Ishikawa (cell line): ENCODE measurements around the gene NOP58.
A peak's percentile ranks its signal among the peaks of the same experiment; 100 is the strongest.

ENCODE experiments used
- CEBPB ChIP-seq: IDR thresholded peaks from 2 replicates; pipeline ENCODE4 v1.6.1; 2012
- CREB1 ChIP-seq: IDR thresholded peaks from 2 replicates; pipeline ENCODE4 v1.6.1; 2012; ENCODE audit warnings: low read depth
- EGR1 ChIP-seq: IDR thresholded peaks from 2 replicates; pipeline ENCODE4 v1.6.1; 2012
- EP300 ChIP-seq: IDR thresholded peaks from 2 replicates; pipeline ENCODE4 v1.6.1; 2012; ENCODE audit warnings: borderline replicate concordance
- FOXM1 ChIP-seq: IDR thresholded peaks from 2 replicates; pipeline ENCODE4 v1.6.1; 2012; ENCODE audit warnings: low read depth, borderline replicate concordance
- NFIC ChIP-seq: IDR thresholded peaks from 2 replicates; pipeline ENCODE4 v1.6.1; 2012
- RAD21 ChIP-seq: IDR thresholded peaks from 2 replicates; pipeline ENCODE4 v1.6.1; 2012; ENCODE audit warnings: low read depth
- TAF1 ChIP-seq: IDR thresholded peaks from 2 replicates; pipeline ENCODE4 v1.6.1; 2012; ENCODE audit warnings: low read depth, mild to moderate bottlenecking
- TCF12 ChIP-seq: IDR thresholded peaks from 2 replicates; pipeline ENCODE4 v1.6.1; 2012; ENCODE audit warnings: low read depth
- TEAD4 ChIP-seq: IDR thresholded peaks from 2 replicates; pipeline ENCODE4 v1.6.1; 2012
- YY1 ChIP-seq: IDR thresholded peaks from 2 replicates; pipeline ENCODE4 v1.6.1; 2012; ENCODE audit warnings: low read depth
- ZBTB7A ChIP-seq: IDR thresholded peaks from 2 replicates; pipeline ENCODE4 v1.6.1; 2012; ENCODE audit warnings: low read depth
- TF ChIP-seq, protein P1 (sequence below): IDR thresholded peaks from 2 replicates; pipeline ENCODE4 v1.6.1; 2012
- TF ChIP-seq, protein P2 (sequence below): IDR thresholded peaks from 2 replicates; pipeline ENCODE4 v1.6.1; 2012; ENCODE audit warnings: low read depth, mild to moderate bottlenecking
- TF ChIP-seq, protein P3 (sequence below): IDR thresholded peaks from 2 replicates; pipeline ENCODE4 v1.6.1; 2012

Gene NOP58

DNA sequence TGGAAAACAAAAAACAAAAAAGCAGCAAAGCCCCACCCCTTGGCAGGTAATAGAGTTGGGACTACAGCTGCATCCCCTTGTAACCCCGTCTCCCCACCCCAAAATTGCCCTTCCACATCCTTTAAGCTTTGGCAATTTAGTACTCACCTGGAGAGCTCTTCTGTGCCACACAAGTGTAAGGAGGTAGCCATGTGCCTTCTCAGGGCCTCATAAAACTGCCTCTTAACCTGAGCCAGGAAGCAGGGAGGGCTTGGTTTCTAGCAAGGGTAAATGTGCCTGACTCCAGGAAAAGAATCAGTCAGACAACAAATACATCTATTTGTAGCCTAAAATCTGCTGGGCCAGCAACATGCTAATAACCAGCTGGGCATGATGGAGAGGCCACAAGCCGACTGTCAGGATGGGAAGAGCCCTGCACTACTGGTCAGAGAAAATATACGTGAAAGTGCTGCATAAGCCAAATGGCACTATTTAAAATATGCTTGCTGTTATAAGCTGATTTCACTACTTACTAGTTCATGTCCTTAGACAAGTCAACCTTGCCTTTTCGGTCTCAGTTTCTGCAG is 46.3 kb downstream of the NOP58 start:
- TF ChIP-seq EP300 (no peak), FOXM1 (no peak), TEAD4 (no peak), TCF12 (no peak), TAF1 (no peak), CREB1 (no peak), RAD21 (no peak), NFIC (no peak), CEBPB (no peak), YY1 (no peak), ZBTB7A (no peak), EGR1 (no peak)
- TF ChIP-seq, protein P1, sequence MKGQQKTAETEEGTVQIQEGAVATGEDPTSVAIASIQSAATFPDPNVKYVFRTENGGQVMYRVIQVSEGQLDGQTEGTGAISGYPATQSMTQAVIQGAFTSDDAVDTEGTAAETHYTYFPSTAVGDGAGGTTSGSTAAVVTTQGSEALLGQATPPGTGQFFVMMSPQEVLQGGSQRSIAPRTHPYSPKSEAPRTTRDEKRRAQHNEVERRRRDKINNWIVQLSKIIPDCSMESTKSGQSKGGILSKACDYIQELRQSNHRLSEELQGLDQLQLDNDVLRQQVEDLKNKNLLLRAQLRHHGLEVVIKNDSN: no peak
- TF ChIP-seq, protein P2, sequence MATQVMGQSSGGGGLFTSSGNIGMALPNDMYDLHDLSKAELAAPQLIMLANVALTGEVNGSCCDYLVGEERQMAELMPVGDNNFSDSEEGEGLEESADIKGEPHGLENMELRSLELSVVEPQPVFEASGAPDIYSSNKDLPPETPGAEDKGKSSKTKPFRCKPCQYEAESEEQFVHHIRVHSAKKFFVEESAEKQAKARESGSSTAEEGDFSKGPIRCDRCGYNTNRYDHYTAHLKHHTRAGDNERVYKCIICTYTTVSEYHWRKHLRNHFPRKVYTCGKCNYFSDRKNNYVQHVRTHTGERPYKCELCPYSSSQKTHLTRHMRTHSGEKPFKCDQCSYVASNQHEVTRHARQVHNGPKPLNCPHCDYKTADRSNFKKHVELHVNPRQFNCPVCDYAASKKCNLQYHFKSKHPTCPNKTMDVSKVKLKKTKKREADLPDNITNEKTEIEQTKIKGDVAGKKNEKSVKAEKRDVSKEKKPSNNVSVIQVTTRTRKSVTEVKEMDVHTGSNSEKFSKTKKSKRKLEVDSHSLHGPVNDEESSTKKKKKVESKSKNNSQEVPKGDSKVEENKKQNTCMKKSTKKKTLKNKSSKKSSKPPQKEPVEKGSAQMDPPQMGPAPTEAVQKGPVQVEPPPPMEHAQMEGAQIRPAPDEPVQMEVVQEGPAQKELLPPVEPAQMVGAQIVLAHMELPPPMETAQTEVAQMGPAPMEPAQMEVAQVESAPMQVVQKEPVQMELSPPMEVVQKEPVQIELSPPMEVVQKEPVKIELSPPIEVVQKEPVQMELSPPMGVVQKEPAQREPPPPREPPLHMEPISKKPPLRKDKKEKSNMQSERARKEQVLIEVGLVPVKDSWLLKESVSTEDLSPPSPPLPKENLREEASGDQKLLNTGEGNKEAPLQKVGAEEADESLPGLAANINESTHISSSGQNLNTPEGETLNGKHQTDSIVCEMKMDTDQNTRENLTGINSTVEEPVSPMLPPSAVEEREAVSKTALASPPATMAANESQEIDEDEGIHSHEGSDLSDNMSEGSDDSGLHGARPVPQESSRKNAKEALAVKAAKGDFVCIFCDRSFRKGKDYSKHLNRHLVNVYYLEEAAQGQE: no peak
- TF ChIP-seq, protein P3, sequence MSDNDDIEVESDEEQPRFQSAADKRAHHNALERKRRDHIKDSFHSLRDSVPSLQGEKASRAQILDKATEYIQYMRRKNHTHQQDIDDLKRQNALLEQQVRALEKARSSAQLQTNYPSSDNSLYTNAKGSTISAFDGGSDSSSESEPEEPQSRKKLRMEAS: no peak

DNA sequence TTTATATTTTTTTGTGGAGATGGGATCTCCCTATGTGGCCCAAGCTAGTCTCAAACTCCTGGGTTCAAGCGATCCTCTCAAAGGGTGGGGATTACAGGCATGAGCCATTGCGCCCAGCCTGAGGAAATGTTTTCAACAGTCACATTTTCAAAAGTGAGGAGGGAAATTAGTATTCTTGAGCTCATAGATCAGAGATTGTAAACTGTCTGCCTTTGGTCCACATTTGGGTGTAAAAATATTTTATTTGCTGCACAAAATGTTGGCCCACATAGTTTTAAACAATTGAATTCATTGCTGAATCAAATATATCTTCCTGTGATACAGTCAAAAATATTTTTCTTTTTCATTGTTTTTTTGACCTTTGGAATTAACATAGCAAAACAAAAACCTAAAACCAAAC is 48.6 kb downstream of the NOP58 start:
- TF ChIP-seq FOXM1 (no peak), EGR1 (no peak), TEAD4 (no peak), TCF12 (no peak), ZBTB7A (no peak)

DNA sequence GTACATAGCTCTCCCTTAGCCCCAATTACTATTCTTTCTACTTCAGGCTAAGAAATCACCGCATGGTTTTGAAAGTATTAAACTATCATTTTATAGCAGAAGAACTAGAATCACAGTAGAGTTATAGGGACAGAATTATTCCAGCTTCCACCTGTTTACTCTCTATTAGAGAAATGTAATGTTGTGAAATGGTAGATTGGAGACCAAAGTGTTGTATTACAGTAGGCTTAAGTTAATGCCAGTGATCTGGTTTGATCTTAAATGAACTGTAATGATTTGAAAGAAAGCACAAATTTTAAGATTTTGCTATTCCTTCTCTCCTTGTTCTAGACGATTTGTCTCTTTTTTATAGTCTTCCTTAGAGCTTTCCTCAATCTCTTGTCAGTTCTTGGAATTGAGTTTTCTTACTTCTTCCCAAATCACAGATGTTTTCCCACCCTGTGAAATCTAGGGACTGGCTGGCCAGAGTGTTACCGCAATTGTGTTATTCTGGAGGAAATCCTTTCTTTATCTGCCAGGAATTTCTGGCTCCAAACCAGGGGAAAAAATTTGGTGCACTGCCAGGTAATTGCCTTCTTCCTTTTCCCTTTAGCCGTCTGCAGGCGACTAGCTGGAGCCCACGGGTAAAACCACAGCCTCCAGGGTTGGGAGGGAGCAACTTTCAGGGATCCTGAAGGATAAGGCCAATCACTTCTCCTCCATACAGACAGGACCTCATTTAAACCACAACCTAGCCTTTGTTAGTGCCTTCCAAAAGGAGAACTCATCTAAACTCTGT is 51.7 kb downstream of the NOP58 start:
- no peak for TF ChIP-seq YY1
- peak; percentile 56; the same call in 1 of the 2 replicates for TF ChIP-seq TCF12
- TF ChIP-seq TEAD4: peak; percentile 83
- TF ChIP-seq NFIC: peak; percentile 96
- TF ChIP-seq FOXM1: peak; percentile 28; the same call in 1 of the 2 replicates

DNA sequence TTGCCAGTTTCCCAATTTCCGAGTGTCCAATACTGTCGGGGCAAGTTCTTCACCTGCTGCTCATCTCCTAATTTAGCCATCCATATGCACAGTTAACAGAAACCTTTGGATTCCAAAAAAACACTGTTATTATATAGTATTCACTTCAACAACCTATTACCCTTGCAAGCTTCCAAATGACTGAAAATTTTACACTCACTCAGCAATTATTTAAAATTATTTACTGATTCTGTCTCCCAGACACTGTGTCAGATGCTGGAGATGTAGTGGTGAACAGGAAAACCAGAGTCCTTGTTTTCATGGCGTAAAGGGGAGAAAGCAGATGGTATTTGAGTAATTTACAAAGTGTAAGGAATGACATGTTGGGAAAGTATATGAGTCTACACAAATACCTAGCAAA is 56.9 kb downstream of the NOP58 start:
- TF ChIP-seq NFIC (no peak), TCF12 (no peak), TEAD4 (no peak), RAD21 (no peak), EGR1 (no peak), YY1 (no peak), CEBPB (no peak), EP300 (no peak), CREB1 (no peak), FOXM1 (no peak), ZBTB7A (no peak)
- TF ChIP-seq, protein P1: no peak
- TF ChIP-seq, protein P2: no peak

DNA sequence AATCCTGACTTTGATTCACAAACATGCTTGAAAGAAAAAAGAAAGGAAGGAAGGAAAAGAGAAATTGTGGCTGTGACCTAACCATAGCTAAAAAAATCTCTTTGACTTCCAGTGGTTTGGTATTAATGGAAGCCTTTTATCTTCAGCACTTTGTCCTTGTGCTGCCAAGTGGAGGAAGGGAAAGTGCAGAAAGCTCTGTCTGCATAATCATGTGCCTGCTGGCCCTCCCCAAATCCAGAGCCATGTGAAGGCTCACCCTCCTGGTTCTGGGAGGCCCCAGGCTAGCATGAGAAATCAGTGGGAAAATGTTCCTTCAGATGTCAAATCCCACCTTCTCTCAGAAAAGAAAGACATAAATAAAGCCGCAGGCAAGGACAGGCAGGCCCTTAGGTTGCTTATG is 62.3 kb downstream of the NOP58 start:
- no peak for TF ChIP-seq TAF1
- TF ChIP-seq, protein P2: no peak
- TF ChIP-seq EP300: no peak
- TF ChIP-seq, protein P1: no peak
- TF ChIP-seq TCF12: no peak
- no peak for TF ChIP-seq YY1
- TF ChIP-seq NFIC: no peak
- no peak for TF ChIP-seq TEAD4
- no peak for TF ChIP-seq CEBPB
- TF ChIP-seq EGR1: no peak
- no peak for TF ChIP-seq CREB1
- TF ChIP-seq, protein P3: no peak
- TF ChIP-seq ZBTB7A: no peak
- no peak for TF ChIP-seq FOXM1
- no peak for TF ChIP-seq RAD21
